Measurements from ENCODE around the gene TBC1D10B. TPM values are rescaled to one million over a fixed set of nuclear protein-coding genes. Genes with fewer than 3 reads are reported as not detected.

The TBC1D10B gene
- total RNA-seq, 4 donors from 2014 or later = 34.4 to 43.2 (median 38.4) TPM

- DNase-seq (ENCODE audit: low spot score in 2 of 2) = peak; percentile 85 to 87
- WGBS = 0% methylated on average over 18 of the region's 103 CpGs
- Histone ChIP-seq H3K9me3 (no peaks in the 10 kb centered on the region), H3K27ac (peak within 1 kb of the TSS; percentile 68), H3K4me1 (peaks cover 33% of the 10 kb centered on the region), H3K27me3 (no peaks in the 10 kb centered on the region), H3K4me3 (peak within 1 kb of the TSS; percentile 71), H3K36me3 (peaks cover 11% of the 10 kb centered on the region)
- peak in 1 of 2 donors; percentile 24 for TF ChIP-seq CTCF (IDR thresholded peaks at IDR 0.05)
- peak in 1 of 2 donors; percentile 30 for TF ChIP-seq POLR2A (IDR thresholded peaks at IDR 0.05)
- TF ChIP-seq POLR2AphosphoS5 (IDR thresholded peaks at IDR 0.05) = peak in 1 of 3 donors; percentile 21
- TF ChIP-seq EP300 (IDR thresholded peaks at IDR 0.05) = no peak
Measured at GRCh38 chr16:30395155-30395991, 25.1 kb upstream of the TBC1D10B start, which contains the start of gene ZNF48. ZNF48 (plus strand) TSS chr16:30395420; CDS start chr16:30395795, 375 bp downstream.

DNA sequence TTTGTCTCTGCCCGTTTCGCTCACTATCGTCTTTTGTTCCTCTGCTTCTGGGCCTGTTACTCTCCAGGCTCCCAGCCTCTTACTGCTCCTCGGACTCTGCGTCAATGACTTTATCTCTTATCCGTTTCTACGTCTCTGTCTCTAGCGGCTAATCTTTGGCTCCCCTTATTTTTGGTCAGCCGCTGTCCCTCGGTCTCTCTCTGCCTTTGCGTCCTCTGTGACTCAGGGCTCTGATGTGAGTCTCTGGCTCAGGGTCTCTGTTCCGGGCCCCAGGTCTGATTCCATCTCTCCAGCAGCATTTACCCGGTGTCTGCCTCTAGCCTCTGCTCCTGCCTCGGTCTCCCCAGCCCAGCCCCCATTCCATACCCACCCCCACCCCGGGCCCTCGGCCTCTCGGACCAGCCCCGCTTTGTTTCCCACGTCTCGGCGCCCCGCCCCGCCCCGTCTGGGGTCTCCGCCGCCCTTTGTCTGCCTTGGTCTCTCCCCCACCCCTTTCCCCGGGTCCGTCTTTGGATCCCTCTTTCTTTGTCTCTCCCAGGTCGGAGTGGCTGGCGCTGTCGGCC lies 24.4 kb upstream of the TBC1D10B start:
- 11% methylated on average over 31 of the region's 31 CpGs for WGBS
- peak overlapping the region; percentile 71 for H3K4me3 ChIP-seq
- peaks cover 27% of the 10 kb centered on the region for H3K4me1 ChIP-seq
- no peak for DNase-seq (ENCODE audit: low spot score in 2 of 2)
- H3K27ac ChIP-seq = peak overlapping the region; percentile 68
- H3K36me3 ChIP-seq = peaks cover 11% of the 10 kb centered on the region
- no peaks in the 10 kb centered on the region for H3K27me3 ChIP-seq
- TF ChIP-seq CTCF (IDR thresholded peaks at IDR 0.05) = no peak
- no peak for TF ChIP-seq POLR2A (IDR thresholded peaks at IDR 0.05)
- TF ChIP-seq EP300 (IDR thresholded peaks at IDR 0.05) = no peak
- no peak for TF ChIP-seq POLR2AphosphoS5 (IDR thresholded peaks at IDR 0.05)
- H3K9me3 ChIP-seq = no peaks in the 10 kb centered on the region

DNA sequence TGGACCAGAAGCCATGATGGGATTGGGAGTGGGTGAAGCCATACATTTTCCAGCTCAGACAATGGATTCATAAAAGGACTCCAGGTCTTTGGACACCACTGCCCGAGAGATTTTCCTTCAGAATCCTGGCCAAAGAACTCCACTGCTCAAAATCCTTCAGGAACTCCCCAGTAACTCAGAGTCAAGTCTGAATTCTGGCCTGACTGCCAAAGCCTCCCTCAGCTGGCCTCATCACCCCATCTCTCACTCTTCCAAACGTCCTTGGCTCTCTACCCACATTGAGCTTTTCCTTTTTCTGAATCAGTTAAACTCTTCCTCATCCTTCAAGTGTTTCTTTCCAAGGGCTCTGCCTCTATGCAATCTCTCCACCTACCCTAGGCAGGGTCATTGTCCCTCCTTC lies 13.2 kb upstream of the TBC1D10B start:
- H3K27me3 ChIP-seq = no peaks in the 10 kb centered on the region
- 55% methylated on average over 2 of the region's 2 CpGs for WGBS
- H3K9me3 ChIP-seq = no peaks in the 10 kb centered on the region
- DNase-seq (ENCODE audit: low spot score in 2 of 2) = no peak
- H3K36me3 ChIP-seq = no peaks in the 10 kb centered on the region
- TF ChIP-seq POLR2A (IDR thresholded peaks at IDR 0.05) = no peak
- TF ChIP-seq EP300 (IDR thresholded peaks at IDR 0.05) = no peak
- no peak for TF ChIP-seq POLR2AphosphoS5 (IDR thresholded peaks at IDR 0.05)
- TF ChIP-seq CTCF (IDR thresholded peaks at IDR 0.05) = no peak
- no peak overlapping the region for H3K27ac ChIP-seq
- no peak overlapping the region for H3K4me3 ChIP-seq
- H3K4me1 ChIP-seq = peaks cover 8% of the 10 kb centered on the region

DNA sequence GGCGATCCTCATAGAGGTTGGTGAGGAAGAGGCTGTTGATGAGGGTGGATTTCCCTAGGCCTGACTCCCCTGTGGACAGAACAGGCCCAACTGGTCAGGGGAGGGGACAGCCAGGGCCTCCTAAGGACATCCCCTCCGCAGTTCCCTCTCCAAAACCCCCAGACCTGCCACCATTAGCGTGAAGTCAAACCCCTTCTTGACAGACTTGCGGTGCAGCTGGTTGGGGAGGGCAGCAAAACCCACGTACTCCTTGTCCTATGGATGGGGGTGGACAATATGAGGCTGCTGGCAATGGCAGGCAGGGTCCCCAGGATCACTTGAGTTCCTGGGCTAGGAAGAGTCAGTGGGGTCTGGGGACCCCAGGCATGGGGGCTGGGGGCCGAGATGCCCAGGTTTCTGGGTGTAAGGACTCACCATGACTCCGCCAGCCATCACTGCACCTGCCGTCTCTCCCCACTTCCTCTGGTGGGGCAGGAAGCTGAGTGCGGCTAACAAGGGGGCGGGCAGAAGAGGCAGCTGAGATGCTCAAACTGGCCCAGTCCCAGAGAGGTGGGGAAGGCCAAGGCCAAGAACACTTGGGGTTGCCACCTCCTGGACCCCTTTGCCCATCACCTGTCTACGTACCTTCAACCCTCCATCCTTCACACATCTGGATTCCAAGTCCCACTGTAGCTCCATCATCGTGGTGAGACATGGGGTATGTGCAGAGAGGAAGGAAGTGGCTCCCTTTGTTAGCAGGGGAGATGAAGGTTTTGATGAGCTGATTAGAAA lies 12.0 kb upstream of the TBC1D10B start, which contains the start of gene SEPTIN1:
SEPTIN1 (minus strand) TSS at position 451 of the 771 bp plus-strand sequence; CDS start at position 432, 19 bp downstream.
- no peak within 1 kb of the TSS for H3K4me3 ChIP-seq
- no peak within 1 kb of the TSS for H3K27ac ChIP-seq
- no peaks in the 10 kb centered on the region for H3K9me3 ChIP-seq
- 55% methylated on average over 8 of the region's 12 CpGs for WGBS
- H3K4me1 ChIP-seq = peaks cover 16% of the 10 kb centered on the region
- H3K27me3 ChIP-seq = no peaks in the 10 kb centered on the region
- no peak for DNase-seq (ENCODE audit: low spot score in 2 of 2)
- H3K36me3 ChIP-seq = no peaks in the 10 kb centered on the region
- TF ChIP-seq POLR2AphosphoS5 (IDR thresholded peaks at IDR 0.05) = no peak
- TF ChIP-seq POLR2A (IDR thresholded peaks at IDR 0.05) = no peak
- TF ChIP-seq EP300 (IDR thresholded peaks at IDR 0.05) = no peak
- no peak for TF ChIP-seq CTCF (IDR thresholded peaks at IDR 0.05)

Data from suprapubic skin (tissue), 4 donors.